H1 (cell line): ENCODE data around the gene LRP1. TPM values are rescaled to one million over a fixed set of nuclear protein-coding genes. Genes with fewer than 3 reads are reported as not detected.
A peak's percentile ranks its signal among the peaks of the same experiment; 100 is the strongest.

ENCODE experiments used
- CTCF ChIA-PET: fragments of 300-600 bp; sonication (Branson Sonifier 250); formaldehyde crosslinking; loops from one replicate; lab custom pipeline; 2021; ENCODE audit not compliant: partially characterized antibody; lab: Charles Lee
- POLR2A ChIA-PET: fragments of 300-600 bp; sonication (Branson Sonifier 250); formaldehyde crosslinking; loops from one replicate; lab custom pipeline; 2021; ENCODE audit warnings: inconsistent platforms; ENCODE audit not compliant: partially characterized antibody; lab: Charles Lee
- DNase-seq, 2 experiments: peaks; one replicate each; pipeline versions ENCODE4 v3.0.0 to v3.0.0-alpha.2; 2010 to 2022; ENCODE audit warnings: low spot score in 2 of 2, low read depth in 1 of 2, mixed read lengths in 1 of 2
- FAIRE-seq: peaks from 2 replicates; lab custom pipeline; 2011; peaks lifted over from hg19 to GRCh38; lab: Jason Lieb, UNC
- H2AFZ ChIP-seq: 2 replicates; pipeline ENCODE4 v1.8.1; 2012; ENCODE audit warnings: low read length, inconsistent platforms
- H2AK5ac ChIP-seq: 2 replicates; pipeline ENCODE4 v1.6.1; 2013; ENCODE audit warnings: low read depth, low read length
- H2BK120ac ChIP-seq: replicated peaks from 2 replicates; pipeline ENCODE3; 2013; ENCODE audit warnings: low read depth, low read length, inconsistent platforms
- H2BK12ac ChIP-seq: 2 replicates; pipeline ENCODE4 v1.6.1; 2013; ENCODE audit warnings: low read depth, low read length
- H2BK15ac ChIP-seq: 2 replicates; pipeline ENCODE4 v1.6.1; 2013; ENCODE audit warnings: low read length
- H2BK20ac ChIP-seq: 2 replicates; pipeline ENCODE4 v1.6.1; 2013; ENCODE audit warnings: low read length
- H2BK5ac ChIP-seq: 2 replicates; pipeline ENCODE4 v1.6.1; 2013; ENCODE audit warnings: low read depth, low read length
- H3K14ac ChIP-seq: 2 replicates; pipeline ENCODE4 v1.6.1; 2013; ENCODE audit warnings: inconsistent platforms; ENCODE audit not compliant: insufficient read length
- H3K18ac ChIP-seq: 2 replicates; pipeline ENCODE4 v1.6.1; 2013; ENCODE audit warnings: low read length; ENCODE audit errors: extremely low read depth
- H3K23ac ChIP-seq: 2 replicates; pipeline ENCODE4 v1.6.1; 2013; ENCODE audit warnings: inconsistent platforms; ENCODE audit not compliant: insufficient read length
- H3K23me2 ChIP-seq: 2 replicates; pipeline ENCODE4 v1.6.1; 2013; ENCODE audit warnings: low read depth, low read length
- H3K27ac ChIP-seq: 2 replicates; pipeline ENCODE4 v1.6.1; 2011; ENCODE audit warnings: low read depth, low read length, inconsistent platforms
- H3K27me3 ChIP-seq, 4 experiments: replicated peaks in 1 of 4; 1 replicate in 1 of 4; 2 replicates in 3 of 4; pipeline versions ENCODE4 v1.6.1 to v1.8.1; 2011 to 2013; ENCODE audit warnings: low read length in 3 of 4, mild to moderate bottlenecking in 3 of 4, inconsistent platforms in 2 of 4, mixed read lengths in 2 of 4, moderate library complexity in 1 of 4; ENCODE audit not compliant: control insufficient read depth in 3 of 4, insufficient read depth in 3 of 4; ENCODE audit errors: extremely low read depth in 1 of 4
- H3K36me3 ChIP-seq, 4 experiments: 2 replicates each; pipeline versions ENCODE4 v1.6.1 to v1.8.1; 2011 to 2013; ENCODE audit warnings: mild to moderate bottlenecking in 4 of 4, low read length in 3 of 4, moderate library complexity in 2 of 4, control low read depth in 1 of 4, inconsistent platforms in 1 of 4; ENCODE audit not compliant: insufficient read depth in 4 of 4, control insufficient read depth in 2 of 4
- H3K4ac ChIP-seq: replicated peaks from 2 replicates; pipeline ENCODE3; 2013; ENCODE audit warnings: low read length, low read depth, mixed read lengths, inconsistent platforms; ENCODE audit not compliant: insufficient read length
- H3K4me1 ChIP-seq, 4 experiments: replicated peaks in 1 of 4; 1 replicate in 1 of 4; 2 replicates in 3 of 4; pipeline versions ENCODE4 v1.6.1 to v1.8.1; 2011 to 2013; ENCODE audit warnings: low read length in 3 of 4, inconsistent platforms in 2 of 4, mixed read lengths in 1 of 4; ENCODE audit not compliant: insufficient read depth in 4 of 4, control insufficient read depth in 3 of 4
- H3K4me2 ChIP-seq, 2 experiments: 2 replicates each; pipeline versions ENCODE4 v1.6.1 to v1.8.1; 2011 to 2013; ENCODE audit warnings: low read depth in 2 of 2, low read length in 2 of 2, control low read depth in 1 of 2, inconsistent platforms in 1 of 2, mild to moderate bottlenecking in 1 of 2; ENCODE audit not compliant: insufficient read depth in 1 of 2
- H3K4me3 ChIP-seq, 4 experiments: fragments of 200-600, 300-600 bp in 1 of 4; sonication (generic), shearing (Covaris generic), sonication (Bioruptor Twin) in 1 of 4; 2 replicates each; pipeline versions ENCODE4 v1.5.1 to v1.8.1; 2011 to 2016; ENCODE audit warnings: low read length in 4 of 4, low read depth in 3 of 4, control low read depth in 2 of 4, inconsistent platforms in 2 of 4, mild to moderate bottlenecking in 2 of 4, mixed read lengths in 1 of 4, moderate library complexity in 1 of 4; ENCODE audit not compliant: insufficient read depth in 2 of 4; ENCODE audit errors: extremely low read depth in 1 of 4
- H3K56ac ChIP-seq: replicated peaks from 2 replicates; pipeline ENCODE3; 2013; ENCODE audit warnings: low read depth, mild to moderate bottlenecking, mixed read lengths, low read length, inconsistent platforms; ENCODE audit not compliant: insufficient read length
- H3K79me1 ChIP-seq: 2 replicates; pipeline ENCODE4 v1.6.1; 2013; ENCODE audit warnings: low read depth, low read length, control low read depth
- H3K79me2 ChIP-seq, 2 experiments: 2 replicates each; pipeline versions ENCODE4 v1.6.1 to v1.8.1; 2012 to 2013; ENCODE audit warnings: low read length in 2 of 2, mild to moderate bottlenecking in 2 of 2, inconsistent platforms in 1 of 2; ENCODE audit not compliant: insufficient read depth in 2 of 2, control insufficient read depth in 1 of 2
- H3K9ac ChIP-seq, 4 experiments: replicated peaks in 1 of 4; 1 replicate in 1 of 4; 2 replicates in 3 of 4; pipeline versions ENCODE4 v1.6.1 to v1.8.1; 2011 to 2013; ENCODE audit warnings: low read depth in 3 of 4, low read length in 3 of 4, control low read depth in 2 of 4, mild to moderate bottlenecking in 2 of 4, moderate library complexity in 2 of 4, inconsistent platforms in 1 of 4; ENCODE audit errors: extremely low read depth in 1 of 4
- H3K9me3 ChIP-seq, 2 experiments: 2 replicates each; pipeline versions ENCODE4 v1.6.1 to v1.8.1; 2012 to 2013; ENCODE audit warnings: mild to moderate bottlenecking in 2 of 2, moderate library complexity in 2 of 2, control low read depth in 1 of 2, inconsistent platforms in 1 of 2, low read depth in 1 of 2, low read length in 1 of 2, mixed read lengths in 1 of 2; ENCODE audit not compliant: insufficient read depth in 2 of 2
- H4K20me1 ChIP-seq, 2 experiments: replicated peaks in 1 of 2; 2 replicates each; pipeline versions ENCODE3 to v1.8.1; 2011 to 2013; ENCODE audit warnings: inconsistent platforms in 2 of 2, low read length in 2 of 2, mild to moderate bottlenecking in 1 of 2; ENCODE audit not compliant: insufficient read depth in 2 of 2, control insufficient read depth in 1 of 2
- H4K5ac ChIP-seq: 2 replicates; pipeline ENCODE4 v1.6.1; 2013; ENCODE audit warnings: low read length, low read depth, mixed read lengths, inconsistent platforms; ENCODE audit not compliant: insufficient read length
- H4K8ac ChIP-seq: 2 replicates; pipeline ENCODE4 v1.8.0; 2013; ENCODE audit warnings: mild to moderate bottlenecking, moderate library complexity, low read length, inconsistent platforms; ENCODE audit not compliant: insufficient read depth; ENCODE audit errors: extremely low read depth
- H4K91ac ChIP-seq: replicated peaks from 2 replicates; pipeline ENCODE3; 2013; ENCODE audit warnings: low read length, mixed read lengths, inconsistent platforms; ENCODE audit not compliant: insufficient read length
- WGBS, 2 experiments: shearing (Covaris generic) in 1 of 2; methylation state at CpG; one replicate each; pipeline versions ENCODE4 v1.1.6 to v1.1.7; 2013 to 2015; ENCODE audit warnings: low lambda C conversion rate in 2 of 2, mixed read lengths in 2 of 2, inconsistent platforms in 1 of 2, low coverage in 1 of 2, missing lambda C conversion rate in 1 of 2; ENCODE audit not compliant: insufficient replicate concordance in 2 of 2, insufficient coverage in 1 of 2, insufficient read length in 1 of 2; ENCODE audit errors: extremely low coverage in 1 of 2, missing lambda C conversion rate in 1 of 2; 5-methylcytosine and 5-hydroxymethylcytosine counted together
- polyA plus RNA-seq, 7 experiments: library from polyadenylated mRNA; depleted of rRNA in 3 of 7; stranded (reverse) in 5 of 7; unstranded in 2 of 7; fragments of >200 nt in 5 of 7; fragments of 200-250 nt in 2 of 7; gene quantifications; 1 replicate in 5 of 7; 2 replicates in 1 of 7; 4 replicates in 1 of 7; pipeline versions ENCODE4 v1.2.1 to v1.2.3, GENCODE V29; 2011 to 2013; ENCODE audit warnings: missing spikeins in 2 of 7, mixed read lengths in 2 of 7
- total RNA-seq: library from RNA; stranded (reverse); fragmentation: NEBNext Ultra II Directional; extraction: Animal tissue kit (Norgen Biotek cat#: 25700); gene quantifications from 2 replicates; pipeline ENCODE4 v1.2.1, GENCODE V29; 2021

Gene LRP1
- total and polyA plus RNA-seq, 2 of the 8 experiments (the other 6 are each of a cell fraction or from before 2014, with no cell fraction given): 35.3 to 92.5 TPM

- Histone ChIP-seq H3K79me1 (no peaks in the 10 kb centered on the region), H3K27ac (no peak within 1 kb of the TSS), H2AFZ (no peak within 1 kb of the TSS), H3K18ac (peak within 1 kb of the TSS; percentile 32), H3K14ac (no peak within 1 kb of the TSS), H3K4me3 (peak within 1 kb of the TSS; percentile 28 to 67 (median 46)), H4K91ac (no peak within 1 kb of the TSS), H3K4ac (no peak within 1 kb of the TSS), H2BK15ac (peak within 1 kb of the TSS; percentile 98; the same call in 1 of the 2 replicates), H3K4me2 (peak within 1 kb of the TSS; percentile 91 to 92), H2AK5ac (peak within 1 kb of the TSS; percentile 82), H4K20me1 (peaks cover 13 to 37% of the 10 kb centered on the region in 2 experiments), H2BK5ac (peak within 1 kb of the TSS; percentile 75; the same call in 1 of the 2 replicates), H3K79me2 (no peaks in the 10 kb centered on the region), H4K8ac (peak within 1 kb of the TSS; percentile 47), H3K27me3 (peaks cover 61 to 75% (median 73%) of the 10 kb centered on the region in 4 experiments), H2BK20ac (no peak within 1 kb of the TSS), H2BK120ac (no peak within 1 kb of the TSS), H4K5ac (no peak within 1 kb of the TSS), H3K23ac (no peak within 1 kb of the TSS), H3K9ac (no peak within 1 kb of the TSS; a peak in 1 of 7 replicates), H3K4me1 (peaks cover 9 to 48% (median 36%) of the 10 kb centered on the region in 4 experiments), H3K56ac (no peak within 1 kb of the TSS), H3K36me3 (peaks cover 2 to 13% (median 7%) of the 10 kb centered on the region in 4 experiments; a peak in 4 of 8 replicates), H3K9me3 (no peaks in the 10 kb centered on the region), H3K23me2 (peaks cover 7% of the 10 kb centered on the region; the same call in 1 of the 2 replicates), H2BK12ac (peak within 1 kb of the TSS; percentile 84; the same call in 1 of the 2 replicates)
- FAIRE-seq (no peak), DNase-seq (peak in 1 of 2 experiments; percentile 84)
- 5% methylated on average over 19 of the region's 102 CpGs; no CpG with 5 or more reads in 1 of the 2 experiments for WGBS, 2 experiments
- ChIA-PET CTCF (interaction anchor here (0.7 to 10.1 kb wide), 6 partner anchors 7 to 254 kb away, joined by 3 to 726 read pairs (median 41); partner anchors contain the start of genes SHMT2 and STAC3), POLR2A (interaction anchor here (0.8 to 8.8 kb wide), 3 partner anchors 19 to 80 kb away, joined by 4 to 686 read pairs (median 4); partner anchors contain the start of gene SHMT2)
Measured at GRCh38 chr12:57216014-57216911, 88.0 kb downstream of the LRP1 start, which contains the start of gene NXPH4. Gene NXPH4 (plus strand): TSS chr12:57216794. CDS start chr12:57216970, 176 bp downstream.
